ENCODE results near the gene SMAD4. TPM values are rescaled to one million over a fixed set of nuclear protein-coding genes. Genes with fewer than 3 reads are reported as not detected.
A peak's percentile ranks its signal among the peaks of the same experiment; 100 is the strongest.

Gene SMAD4
- polyA plus RNA-seq, 2 of the 4 experiments (the other 2 are of a cell fraction), result 52.1 to 107 TPM

DNA sequence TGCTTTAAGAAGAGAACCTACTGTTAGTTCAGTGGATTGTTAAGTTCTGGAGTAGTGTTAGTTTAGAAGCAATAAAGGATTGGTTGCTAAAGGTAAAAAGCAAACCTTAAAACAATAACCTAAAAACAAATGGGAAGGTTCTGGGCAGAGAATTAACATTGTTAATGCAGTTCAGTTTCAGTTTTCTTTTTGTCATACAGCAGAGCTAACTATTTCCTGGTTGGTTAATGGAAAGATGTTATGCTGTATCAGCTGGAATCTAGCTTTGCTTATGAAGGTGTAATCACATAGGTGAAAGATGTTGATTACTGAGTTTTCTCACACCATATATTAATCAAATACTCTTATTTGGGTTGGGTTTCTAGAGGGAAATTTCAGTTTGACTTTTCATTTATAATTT lies 23.8 kb downstream of the SMAD4 start:
- Histone ChIP-seq H3K4me3 (no peak overlapping the region), H3K4me1 (no peaks in the 10 kb centered on the region), H3K9me3 (no peaks in the 10 kb centered on the region), H3K4me2 (no peak overlapping the region), H3K27ac (no peak overlapping the region)
- DNase-seq (ENCODE audit: low read depth in 1 of 2, low spot score in 1 of 2) (no peak), FAIRE-seq (no peak), ATAC-seq (no peak)
- POLR2A ChIA-PET, result interaction anchor here (0.6 to 1.1 kb wide), 2 partner anchors 24 to 26 kb away, joined by 3 to 4 read pairs; partner anchors contain the start of gene SMAD4
- no peak for TF ChIP-seq PBX3 (IDR thresholded peaks at IDR 0.05)
- no peak for TF ChIP-seq FOXS1 (CRISPR knock-in tag; IDR thresholded peaks at IDR 0.05)
- TF ChIP-seq MAFK (IDR thresholded peaks at IDR 0.05; ENCODE audit: partially characterized antibody), result peak; percentile 19
- TF ChIP-seq ZC3H11A (IDR thresholded peaks at IDR 0.05), result no peak
- TF ChIP-seq NR3C1 (IDR thresholded peaks at IDR 0.05), result no peak
- CTCF ChIA-PET, result no interaction called here

GRCh38 chr18:51054764-51055163 lies 24.8 kb downstream of the SMAD4 start:
- no peak overlapping the region for H3K27ac ChIP-seq
- ChIA-PET CTCF (no interaction called here), POLR2A (interaction anchor here (0.8 kb wide), 1 partner anchor 144 kb away, joined by 5 read pairs; no protein-coding TSS in a partner anchor)
- FAIRE-seq (no peak), ATAC-seq (no peak), DNase-seq (ENCODE audit: low read depth in 1 of 2, low spot score in 1 of 2) (no peak)
- no peaks in the 10 kb centered on the region for H3K4me1 ChIP-seq
- H3K9me3 ChIP-seq, result no peaks in the 10 kb centered on the region
- no peak overlapping the region for H3K4me2 ChIP-seq
- TF ChIP-seq CBX2 (IDR thresholded peaks at IDR 0.05; ENCODE audit: borderline replicate concordance, low read depth), result no peak
- TF ChIP-seq MAFK (IDR thresholded peaks at IDR 0.05; ENCODE audit: partially characterized antibody), result no peak
- no peak for TF ChIP-seq KDM5A (IDR thresholded peaks at IDR 0.05)
- H3K4me3 ChIP-seq, result no peak overlapping the region
- WGBS (ENCODE audit: missing lambda C conversion rate), result 83% methylated on average over 3 of the region's 3 CpGs

DNA sequence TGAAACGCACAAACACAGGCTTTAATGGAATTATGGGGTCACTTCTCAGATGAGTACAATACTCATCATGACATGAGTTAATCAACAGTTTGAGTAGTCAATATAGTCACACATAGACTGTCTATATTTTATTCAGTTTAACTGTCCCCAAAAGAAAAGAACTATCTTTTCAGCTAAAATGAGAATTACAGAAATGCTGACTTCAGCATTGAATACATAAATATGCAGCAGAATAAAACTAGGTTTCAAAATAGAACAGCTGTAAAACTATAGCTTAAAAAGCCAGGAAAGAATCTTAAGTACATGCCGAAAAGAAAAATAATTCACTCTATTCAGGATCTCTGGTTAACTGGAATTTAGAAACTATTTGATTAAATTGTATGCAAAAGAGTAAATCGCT lies 30.0 kb downstream of the SMAD4 start:
- H3K27ac ChIP-seq, result no peak overlapping the region
- TF ChIP-seq MAFK (IDR thresholded peaks at IDR 0.05; ENCODE audit: partially characterized antibody) (peak; percentile 78), JUNB (IDR thresholded peaks at IDR 0.05) (no peak)
- no peak overlapping the region for H3K4me2 ChIP-seq
- H3K4me1 ChIP-seq, result no peaks in the 10 kb centered on the region
- ChIA-PET CTCF (no interaction called here), POLR2A (no interaction called here)
- DNase-seq (ENCODE audit: low read depth in 1 of 2, low spot score in 1 of 2) (no peak), FAIRE-seq (no peak), ATAC-seq (no peak)
- no peak overlapping the region for H3K4me3 ChIP-seq
- 93% methylated on average over 3 of the region's 3 CpGs for WGBS (ENCODE audit: missing lambda C conversion rate)
- H3K9me3 ChIP-seq, result no peaks in the 10 kb centered on the region

DNA sequence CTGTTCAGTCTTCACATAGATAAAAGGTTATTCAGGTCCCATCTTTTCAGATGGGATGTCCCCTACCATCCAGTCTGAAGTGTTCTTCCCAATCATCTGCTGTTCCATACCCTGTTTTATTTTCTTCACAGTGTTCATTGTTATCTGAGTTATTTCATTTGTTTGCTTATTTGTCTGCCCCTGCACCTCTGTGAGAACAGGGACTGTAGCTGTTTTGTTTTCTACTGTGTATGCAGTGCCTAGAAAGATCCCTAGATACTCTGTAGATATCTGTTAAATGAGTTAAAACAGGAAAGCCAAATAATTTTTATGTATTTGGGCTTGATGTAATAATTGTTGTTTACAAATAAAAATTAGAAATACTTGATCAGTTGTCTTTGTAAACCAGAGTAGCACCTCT lies 34.2 kb downstream of the SMAD4 start:
- H3K4me3 ChIP-seq, result no peak overlapping the region
- no peak for FAIRE-seq
- H3K9me3 ChIP-seq, result no peaks in the 10 kb centered on the region

DNA sequence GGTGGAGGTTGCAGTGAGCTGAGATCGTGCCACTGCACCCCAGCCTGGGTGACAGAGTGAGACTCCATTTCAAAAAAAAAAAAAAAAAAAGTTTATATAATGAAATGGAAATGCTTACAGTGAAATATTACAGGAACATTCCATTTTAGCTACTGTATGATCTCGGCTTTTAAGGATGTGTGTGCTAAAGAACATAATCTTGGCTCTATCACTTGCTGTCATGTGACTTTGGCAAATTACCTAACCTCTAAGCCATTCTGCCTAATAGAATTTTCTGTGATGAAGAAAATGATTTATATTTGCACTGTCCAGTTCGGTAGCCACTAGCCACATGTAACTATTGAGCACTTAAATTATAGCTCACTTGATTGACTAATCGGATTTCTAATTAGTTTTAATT lies 36.3 kb downstream of the SMAD4 start:
- H3K4me3 ChIP-seq, result no peak overlapping the region
- CTCF ChIA-PET, result interaction anchor here (0.7 to 1.8 kb wide), 3 partner anchors 15 to 361 kb away, joined by 3 to 7 read pairs (median 3); partner anchors contain the start of gene ME2
- ATAC-seq, result no peak
- no peak for TF ChIP-seq SREBF2 (IDR thresholded peaks at IDR 0.05)
- TF ChIP-seq, protein P1, sequence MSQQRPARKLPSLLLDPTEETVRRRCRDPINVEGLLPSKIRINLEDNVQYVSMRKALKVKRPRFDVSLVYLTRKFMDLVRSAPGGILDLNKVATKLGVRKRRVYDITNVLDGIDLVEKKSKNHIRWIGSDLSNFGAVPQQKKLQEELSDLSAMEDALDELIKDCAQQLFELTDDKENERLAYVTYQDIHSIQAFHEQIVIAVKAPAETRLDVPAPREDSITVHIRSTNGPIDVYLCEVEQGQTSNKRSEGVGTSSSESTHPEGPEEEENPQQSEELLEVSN (IDR thresholded peaks at IDR 0.05; ENCODE audit: borderline replicate concordance, low read depth), result no peak
- no peak for TF ChIP-seq EHMT2 (IDR thresholded peaks at IDR 0.05; ENCODE audit: low read depth)
- WGBS (ENCODE audit: missing lambda C conversion rate), result 92% methylated on average over 4 of the region's 4 CpGs
- POLR2A ChIA-PET, result interaction anchor here (1.2 kb wide), 1 partner anchor 187 kb away, joined by 3 read pairs; the partner anchor contains the start of gene ME2
- H3K4me2 ChIP-seq, result no peak overlapping the region
- peaks cover 27% of the 10 kb centered on the region for H3K4me1 ChIP-seq
- no peak for DNase-seq (ENCODE audit: low read depth in 1 of 2, low spot score in 1 of 2)
- no peak overlapping the region for H3K27ac ChIP-seq
- no peak for FAIRE-seq
- no peaks in the 10 kb centered on the region for H3K9me3 ChIP-seq

More for the DNA sequence above, 34.2 kb downstream of the SMAD4 start:
- Histone ChIP-seq H3K4me2 (no peak overlapping the region), H3K4me1 (peaks cover 17% of the 10 kb centered on the region), H3K27ac (no peak overlapping the region)
- no peak for ATAC-seq
- POLR2A ChIA-PET, result no interaction called here
- TF ChIP-seq HOXB5 (CRISPR knock-in tag; IDR thresholded peaks at IDR 0.05), result no peak
- no peak for TF ChIP-seq BHLHE40 (IDR thresholded peaks at IDR 0.05; ENCODE audit: low read depth, low read length)
- no peak for TF ChIP-seq SREBF2 (IDR thresholded peaks at IDR 0.05)
- no peak for TF ChIP-seq SMC3 (IDR thresholded peaks at IDR 0.05)
- no peak for TF ChIP-seq KDM5A (IDR thresholded peaks at IDR 0.05)
- CTCF ChIA-PET, result no interaction called here
- no peak for DNase-seq (ENCODE audit: low read depth in 1 of 2, low spot score in 1 of 2)
